ENCODE measurements around the gene CD2BP2. TPM values are rescaled to one million over a fixed set of nuclear protein-coding genes. Genes with fewer than 3 reads are reported as not detected.

The CD2BP2 gene
- total RNA-seq, 1 donor from 2014 or later: 77.2 TPM

- Mint-ChIP-seq H3K27ac (ENCODE audit: unreplicated experiment) (peak overlapping the region; percentile 37), H3K9me3 (ENCODE audit: unreplicated experiment) (no peaks in the 10 kb centered on the region), H3K4me1 (ENCODE audit: unreplicated experiment) (peaks cover 35% of the 10 kb centered on the region), H3K4me3 (ENCODE audit: unreplicated experiment) (peak overlapping the region; percentile 93), H3K36me3 (ENCODE audit: low read depth, unreplicated experiment) (peaks cover 25% of the 10 kb centered on the region), H3K27me3 (ENCODE audit: unreplicated experiment) (peaks cover 15% of the 10 kb centered on the region)
- TF ChIP-seq CTCF (IDR thresholded peaks at IDR 0.05; ENCODE audit: unreplicated experiment): no peak
- no peak for DNase-seq (ENCODE audit: low spot score)
Measured at GRCh38 chr16:30367349-30368009, 12.4 kb upstream of the CD2BP2 start.

- no peak overlapping the region for H3K27ac Mint-ChIP-seq (ENCODE audit: unreplicated experiment)
- no peaks in the 10 kb centered on the region for H3K9me3 Mint-ChIP-seq (ENCODE audit: unreplicated experiment)
- peak overlapping the region; percentile 93 for H3K4me3 Mint-ChIP-seq (ENCODE audit: unreplicated experiment)
- H3K27me3 Mint-ChIP-seq (ENCODE audit: unreplicated experiment): peaks cover 10% of the 10 kb centered on the region
- H3K36me3 Mint-ChIP-seq (ENCODE audit: low read depth, unreplicated experiment): peaks cover 25% of the 10 kb centered on the region
- H3K4me1 Mint-ChIP-seq (ENCODE audit: unreplicated experiment): peaks cover 30% of the 10 kb centered on the region
- DNase-seq (ENCODE audit: low spot score): no peak
- no peak for TF ChIP-seq CTCF (IDR thresholded peaks at IDR 0.05; ENCODE audit: unreplicated experiment)
Measured at GRCh38 chr16:30366511-30366910, 11.4 kb upstream of the CD2BP2 start.

- no peak for TF ChIP-seq CTCF (IDR thresholded peaks at IDR 0.05; ENCODE audit: unreplicated experiment)
- Mint-ChIP-seq H3K27ac (ENCODE audit: unreplicated experiment) (no peak overlapping the region), H3K36me3 (ENCODE audit: low read depth, unreplicated experiment) (peaks cover 25% of the 10 kb centered on the region), H3K27me3 (ENCODE audit: unreplicated experiment) (peaks cover 7% of the 10 kb centered on the region), H3K4me3 (ENCODE audit: unreplicated experiment) (no peak overlapping the region), H3K4me1 (ENCODE audit: unreplicated experiment) (peaks cover 22% of the 10 kb centered on the region), H3K9me3 (ENCODE audit: unreplicated experiment) (no peaks in the 10 kb centered on the region)
- DNase-seq (ENCODE audit: low spot score): no peak
Measured at GRCh38 chr16:30365200-30365599, 10.1 kb upstream of the CD2BP2 start.

GRCh38 chr16:30361180-30361579, 6.1 kb upstream of the CD2BP2 start:
- DNase-seq (ENCODE audit: low spot score): no peak
- H3K4me3 Mint-ChIP-seq (ENCODE audit: unreplicated experiment): no peak overlapping the region
- peaks cover 15% of the 10 kb centered on the region for H3K4me1 Mint-ChIP-seq (ENCODE audit: unreplicated experiment)
- TF ChIP-seq CTCF (IDR thresholded peaks at IDR 0.05; ENCODE audit: unreplicated experiment): no peak
- peaks cover 34% of the 10 kb centered on the region for H3K36me3 Mint-ChIP-seq (ENCODE audit: low read depth, unreplicated experiment)
- peak overlapping the region; percentile 86 for H3K27ac Mint-ChIP-seq (ENCODE audit: unreplicated experiment)
- peaks cover 14% of the 10 kb centered on the region for H3K27me3 Mint-ChIP-seq (ENCODE audit: unreplicated experiment)
- no peaks in the 10 kb centered on the region for H3K9me3 Mint-ChIP-seq (ENCODE audit: unreplicated experiment)

- H3K4me3 Mint-ChIP-seq (ENCODE audit: unreplicated experiment): peak overlapping the region; percentile 7
- no peak for DNase-seq (ENCODE audit: low spot score)
- no peak overlapping the region for H3K27ac Mint-ChIP-seq (ENCODE audit: unreplicated experiment)
- peaks cover 17% of the 10 kb centered on the region for H3K4me1 Mint-ChIP-seq (ENCODE audit: unreplicated experiment)
- H3K27me3 Mint-ChIP-seq (ENCODE audit: unreplicated experiment): peaks cover 19% of the 10 kb centered on the region
- H3K36me3 Mint-ChIP-seq (ENCODE audit: low read depth, unreplicated experiment): peaks cover 34% of the 10 kb centered on the region
- no peaks in the 10 kb centered on the region for H3K9me3 Mint-ChIP-seq (ENCODE audit: unreplicated experiment)
- no peak for TF ChIP-seq CTCF (IDR thresholded peaks at IDR 0.05; ENCODE audit: unreplicated experiment)
Measured at GRCh38 chr16:30359871-30360170, 4.7 kb upstream of the CD2BP2 start.
